ENCODE measurements around the gene SLCO4A1.

SLCO4A1 gene

DNA sequence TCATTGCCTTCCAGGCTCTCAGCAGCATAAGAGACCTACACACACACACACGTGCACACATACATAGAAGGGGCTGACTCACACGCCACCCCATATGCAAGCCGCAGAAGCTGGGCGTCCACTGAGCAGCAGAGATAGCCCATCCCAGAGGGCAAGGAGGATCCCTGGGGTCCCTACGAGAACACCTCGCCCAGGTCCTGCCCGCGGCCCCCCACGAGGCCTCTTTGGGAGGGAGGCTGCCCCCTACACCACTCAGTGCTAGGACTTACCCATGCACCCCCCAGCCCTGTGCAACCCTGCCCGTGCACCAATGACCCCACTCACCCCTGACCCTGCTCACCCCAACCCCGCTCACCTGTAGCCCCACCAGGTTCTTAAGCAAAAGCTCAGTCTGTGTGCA lies 45.8 kb downstream of the SLCO4A1 start:
- H3K4me3 ChIP-seq (ENCODE audit: low read depth, low read length): no peak overlapping the region
- DNase-seq (ENCODE audit: low read depth): no peak
- TF ChIP-seq, protein P1, sequence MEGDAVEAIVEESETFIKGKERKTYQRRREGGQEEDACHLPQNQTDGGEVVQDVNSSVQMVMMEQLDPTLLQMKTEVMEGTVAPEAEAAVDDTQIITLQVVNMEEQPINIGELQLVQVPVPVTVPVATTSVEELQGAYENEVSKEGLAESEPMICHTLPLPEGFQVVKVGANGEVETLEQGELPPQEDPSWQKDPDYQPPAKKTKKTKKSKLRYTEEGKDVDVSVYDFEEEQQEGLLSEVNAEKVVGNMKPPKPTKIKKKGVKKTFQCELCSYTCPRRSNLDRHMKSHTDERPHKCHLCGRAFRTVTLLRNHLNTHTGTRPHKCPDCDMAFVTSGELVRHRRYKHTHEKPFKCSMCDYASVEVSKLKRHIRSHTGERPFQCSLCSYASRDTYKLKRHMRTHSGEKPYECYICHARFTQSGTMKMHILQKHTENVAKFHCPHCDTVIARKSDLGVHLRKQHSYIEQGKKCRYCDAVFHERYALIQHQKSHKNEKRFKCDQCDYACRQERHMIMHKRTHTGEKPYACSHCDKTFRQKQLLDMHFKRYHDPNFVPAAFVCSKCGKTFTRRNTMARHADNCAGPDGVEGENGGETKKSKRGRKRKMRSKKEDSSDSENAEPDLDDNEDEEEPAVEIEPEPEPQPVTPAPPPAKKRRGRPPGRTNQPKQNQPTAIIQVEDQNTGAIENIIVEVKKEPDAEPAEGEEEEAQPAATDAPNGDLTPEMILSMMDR (IDR thresholded peaks at IDR 0.05; ENCODE audit: control insufficient read depth, extremely low read depth, insufficient read depth): no peak

DNA sequence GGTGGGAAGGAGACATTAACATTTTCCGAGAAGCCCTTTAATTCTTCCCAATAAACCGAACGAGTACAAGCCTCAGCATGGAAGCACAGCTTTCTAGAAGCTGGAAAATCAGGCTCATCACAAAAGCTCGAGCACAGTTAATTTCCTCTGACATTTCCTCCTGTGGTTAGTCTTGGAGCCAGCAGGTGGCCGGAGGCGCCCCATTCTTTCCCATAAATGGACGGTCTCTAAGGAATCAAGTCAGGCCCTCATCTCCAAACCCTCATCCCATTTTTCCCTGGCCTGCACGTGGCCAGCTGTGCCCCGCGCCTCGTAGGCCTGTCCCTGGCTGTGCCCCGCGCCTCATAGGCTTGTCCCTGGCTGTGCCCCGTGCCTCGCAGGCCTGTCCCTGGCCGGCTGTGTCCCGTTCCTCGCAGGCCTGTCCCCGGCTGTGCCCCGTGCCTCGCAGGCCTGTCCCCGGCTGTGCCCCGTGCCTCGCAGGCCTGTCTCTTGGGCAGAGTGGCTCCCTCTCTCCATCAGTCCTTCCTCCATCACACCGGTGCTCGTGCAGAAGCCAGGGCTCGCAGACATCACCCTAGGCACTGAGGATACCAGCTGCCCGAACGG lies 46.7 kb downstream of the SLCO4A1 start:
- TF ChIP-seq, protein P1 (IDR thresholded peaks at IDR 0.05; ENCODE audit: control insufficient read depth, extremely low read depth, insufficient read depth): no peak
- no peak for DNase-seq (ENCODE audit: low read depth)
- no peak overlapping the region for H3K4me3 ChIP-seq (ENCODE audit: low read depth, low read length)

DNA sequence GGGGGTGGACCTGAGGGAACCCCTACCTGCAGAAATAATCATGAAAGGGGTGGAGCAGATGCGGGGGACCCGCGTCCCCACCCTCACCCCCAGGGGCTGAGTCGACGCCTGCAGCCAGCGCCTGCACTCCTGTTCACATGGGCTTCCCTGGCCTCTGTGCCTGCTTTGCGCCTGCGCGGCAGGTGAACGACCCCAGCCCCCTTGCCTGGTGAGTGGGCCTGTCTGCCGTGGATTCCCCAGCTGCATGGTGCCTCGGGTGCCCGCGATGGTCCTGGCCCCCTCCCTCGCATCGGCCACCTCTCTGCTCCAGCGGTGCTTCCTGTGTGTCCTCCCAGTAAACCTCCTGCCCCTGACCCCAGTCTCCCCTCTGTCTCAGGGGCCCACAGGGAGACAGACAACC lies 47.6 kb downstream of the SLCO4A1 start:
- DNase-seq (ENCODE audit: low read depth): no peak
- no peak overlapping the region for H3K4me3 ChIP-seq (ENCODE audit: low read depth, low read length)
- TF ChIP-seq, protein P1 (IDR thresholded peaks at IDR 0.05; ENCODE audit: control insufficient read depth, extremely low read depth, insufficient read depth): no peak

DNA sequence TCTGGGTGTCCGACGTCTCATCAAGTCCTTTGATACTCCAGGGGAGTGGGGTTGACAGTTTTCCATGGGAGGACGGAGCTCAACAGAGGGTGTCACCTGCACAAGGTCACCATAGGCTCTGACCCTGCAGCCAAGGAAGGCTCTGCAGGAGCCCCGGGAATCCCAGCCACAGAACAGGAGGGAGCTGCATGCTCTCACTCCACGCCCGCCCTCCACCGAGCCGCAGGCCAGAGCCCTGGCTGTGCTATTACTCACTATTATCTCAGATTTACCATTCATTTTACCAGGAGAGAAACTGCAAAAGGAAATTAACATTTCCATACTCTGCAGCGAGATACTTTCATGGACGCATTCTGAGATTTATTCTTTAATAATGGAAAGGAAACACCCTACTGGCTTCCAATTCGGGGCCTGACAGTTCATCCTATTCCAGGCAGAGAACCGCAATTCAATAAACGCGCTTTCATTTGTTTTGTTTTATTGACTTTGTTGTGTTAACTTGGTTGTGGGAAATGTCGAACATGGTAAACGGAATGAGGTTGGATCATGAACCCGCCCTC lies 48.0 kb downstream of the SLCO4A1 start:
- TF ChIP-seq, protein P1 (IDR thresholded peaks at IDR 0.05; ENCODE audit: control insufficient read depth, extremely low read depth, insufficient read depth): no peak
- no peak overlapping the region for H3K4me3 ChIP-seq (ENCODE audit: low read depth, low read length)
- no peak for DNase-seq (ENCODE audit: low read depth)

DNA sequence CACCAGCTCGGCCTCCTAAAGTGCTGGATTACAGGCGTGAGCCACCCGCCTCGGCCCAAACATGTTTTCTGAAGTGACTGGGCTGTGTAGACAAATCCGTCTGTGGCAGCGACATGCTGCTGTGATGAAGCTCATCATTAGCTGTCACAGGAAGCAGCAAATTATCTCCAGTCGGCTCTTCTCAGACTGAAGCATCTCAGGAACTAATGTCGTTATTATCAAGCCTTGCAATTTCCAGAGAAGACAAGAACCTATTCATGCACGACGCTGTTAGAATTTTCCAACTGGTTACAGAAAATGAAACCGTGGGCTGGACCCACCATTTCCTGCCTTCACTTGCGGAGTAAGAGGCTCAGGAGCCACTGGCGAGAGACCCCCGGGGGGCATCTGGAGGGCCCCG lies 49.2 kb downstream of the SLCO4A1 start:
- H3K4me3 ChIP-seq (ENCODE audit: low read depth, low read length): no peak overlapping the region
- no peak for DNase-seq (ENCODE audit: low read depth)

DNA sequence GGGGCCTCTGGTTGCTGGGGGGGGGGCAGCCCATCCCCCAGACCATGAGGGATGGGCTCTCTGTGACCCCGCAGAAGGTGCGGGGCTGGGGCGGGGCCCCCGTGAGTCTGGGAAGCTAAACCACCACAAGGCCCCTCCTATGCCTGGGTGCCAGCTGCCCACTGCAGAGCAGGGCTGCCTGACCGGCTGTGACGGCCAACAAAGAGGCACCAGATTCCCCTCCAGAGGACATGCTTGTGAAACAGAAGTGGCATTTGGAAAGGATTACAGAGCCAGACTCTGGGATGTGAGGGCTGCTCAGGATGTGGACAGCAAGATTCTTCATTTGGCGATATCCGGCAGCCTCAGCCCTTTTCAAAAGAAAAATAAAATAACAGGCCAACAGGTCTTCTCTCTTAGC lies 49.9 kb downstream of the SLCO4A1 start:
- H3K4me3 ChIP-seq (ENCODE audit: low read depth, low read length): no peak overlapping the region
- TF ChIP-seq, protein P1 (IDR thresholded peaks at IDR 0.05; ENCODE audit: control insufficient read depth, extremely low read depth, insufficient read depth): no peak
- no peak for DNase-seq (ENCODE audit: low read depth)

More for the DNA sequence above, 49.2 kb downstream of the SLCO4A1 start:
- TF ChIP-seq, protein P1 (IDR thresholded peaks at IDR 0.05; ENCODE audit: control insufficient read depth, extremely low read depth, insufficient read depth): no peak

All from LNCaP clone FGC (cell line).